ENCODE measurements around the gene KCNIP4. TPM values are rescaled to one million over a fixed set of nuclear protein-coding genes. Genes with fewer than 3 reads are reported as not detected.

KCNIP4 gene
- total RNA-seq, 1 experiment from 2014 or later = not detected

- Histone ChIP-seq H3K4me2 (no peak overlapping the region), H3K27me3 (ENCODE audit: insufficient read depth, low read depth) (no peaks in the 10 kb centered on the region), H3F3A (ENCODE audit: insufficient read depth, low read depth) (no peaks in the 10 kb centered on the region), H3K36me3 (ENCODE audit: low read depth) (no peaks in the 10 kb centered on the region), H3K79me2 (ENCODE audit: low read depth) (no peaks in the 10 kb centered on the region), H3K27ac (no peak overlapping the region), H3K4me3 (no peak overlapping the region), H2AFZ (no peak overlapping the region), H3K9me3 (ENCODE audit: insufficient read depth, low read depth) (no peaks in the 10 kb centered on the region), H4K20me1 (ENCODE audit: insufficient read depth) (no peaks in the 10 kb centered on the region), H3K4me1 (replicated peaks; ENCODE audit: insufficient read depth) (no peaks in the 10 kb centered on the region), H3K9me2 (ENCODE audit: insufficient read depth) (no peaks in the 10 kb centered on the region)
- no TSS peak for BruUV-seq (replicated peaks)
- no peak for TF ChIP-seq CTCF (conservative IDR thresholded peaks at IDR 0.05)
- TF ChIP-seq EZH2 (IDR thresholded peaks at IDR 0.05; ENCODE audit: low read depth) = no peak
- CTCF ChIA-PET = no interaction called here
- intact Hi-C loops (cut with micrococcal nuclease; ENCODE audit: unreplicated experiment) = no loop called here
- no peak for DNase-seq
- POLR2A ChIA-PET (ENCODE audit: unreplicated experiment) = no interaction called here
Measured at GRCh38 chr4:21202959-21203358, 745.6 kb downstream of the KCNIP4 start.

GRCh38 chr4:21198683-21199082 is 749.9 kb downstream of the KCNIP4 start:
- Histone ChIP-seq H3K9me2 (ENCODE audit: insufficient read depth) (no peaks in the 10 kb centered on the region), H4K20me1 (ENCODE audit: insufficient read depth) (no peaks in the 10 kb centered on the region), H2AFZ (no peak overlapping the region), H3K27me3 (ENCODE audit: insufficient read depth, low read depth) (no peaks in the 10 kb centered on the region), H3K36me3 (ENCODE audit: low read depth) (no peaks in the 10 kb centered on the region), H3K4me3 (no peak overlapping the region), H3K9me3 (ENCODE audit: insufficient read depth, low read depth) (no peaks in the 10 kb centered on the region), H3K4me1 (replicated peaks; ENCODE audit: insufficient read depth) (no peaks in the 10 kb centered on the region), H3F3A (ENCODE audit: insufficient read depth, low read depth) (no peaks in the 10 kb centered on the region), H3K27ac (no peak overlapping the region), H3K4me2 (no peak overlapping the region), H3K79me2 (ENCODE audit: low read depth) (no peaks in the 10 kb centered on the region)
- intact Hi-C loops (cut with micrococcal nuclease; ENCODE audit: unreplicated experiment) = no loop called here
- ChIA-PET CTCF (no interaction called here), POLR2A (ENCODE audit: unreplicated experiment) (no interaction called here)
- no peak for DNase-seq
- no peak for TF ChIP-seq EZH2 (IDR thresholded peaks at IDR 0.05; ENCODE audit: low read depth)
- no peak for TF ChIP-seq CTCF (conservative IDR thresholded peaks at IDR 0.05)
- no TSS peak for BruUV-seq (replicated peaks)

GRCh38 chr4:21195682-21196081 is 752.9 kb downstream of the KCNIP4 start:
- Histone ChIP-seq H3K4me1 (replicated peaks; ENCODE audit: insufficient read depth) (no peaks in the 10 kb centered on the region), H3F3A (ENCODE audit: insufficient read depth, low read depth) (no peaks in the 10 kb centered on the region), H3K4me2 (no peak overlapping the region), H3K27ac (no peak overlapping the region), H3K36me3 (ENCODE audit: low read depth) (no peaks in the 10 kb centered on the region), H4K20me1 (ENCODE audit: insufficient read depth) (no peaks in the 10 kb centered on the region), H2AFZ (no peak overlapping the region), H3K9me2 (ENCODE audit: insufficient read depth) (no peaks in the 10 kb centered on the region), H3K27me3 (ENCODE audit: insufficient read depth, low read depth) (no peaks in the 10 kb centered on the region), H3K9me3 (ENCODE audit: insufficient read depth, low read depth) (no peaks in the 10 kb centered on the region), H3K4me3 (no peak overlapping the region), H3K79me2 (ENCODE audit: low read depth) (no peaks in the 10 kb centered on the region)
- BruUV-seq (replicated peaks) = no TSS peak
- POLR2A ChIA-PET (ENCODE audit: unreplicated experiment) = no interaction called here
- intact Hi-C loops (cut with micrococcal nuclease; ENCODE audit: unreplicated experiment) = no loop called here
- no peak for TF ChIP-seq EZH2 (IDR thresholded peaks at IDR 0.05; ENCODE audit: low read depth)
- TF ChIP-seq CTCF (conservative IDR thresholded peaks at IDR 0.05) = no peak
- DNase-seq = no peak
- CTCF ChIA-PET = no interaction called here
